Superior temporal gyrus (tissue), 1 donor: ENCODE data around the gene TMEM183A.

Experiments
- DNase-seq: peaks from one replicate; pipeline ENCODE4 v3.0.0-alpha.2; 2016; ENCODE audit errors: extremely low spot score

The TMEM183A gene

GRCh38 chr1:203069030-203069747, 62.0 kb downstream of the TMEM183A start:
- DNase-seq = peak; percentile 35

GRCh38 chr1:203072002-203072602, 64.9 kb downstream of the TMEM183A start:
- DNase-seq = peak; percentile 9

- no peak for DNase-seq
Observed at GRCh38 chr1:203072911-203073310, 65.7 kb downstream of the TMEM183A start.

DNA sequence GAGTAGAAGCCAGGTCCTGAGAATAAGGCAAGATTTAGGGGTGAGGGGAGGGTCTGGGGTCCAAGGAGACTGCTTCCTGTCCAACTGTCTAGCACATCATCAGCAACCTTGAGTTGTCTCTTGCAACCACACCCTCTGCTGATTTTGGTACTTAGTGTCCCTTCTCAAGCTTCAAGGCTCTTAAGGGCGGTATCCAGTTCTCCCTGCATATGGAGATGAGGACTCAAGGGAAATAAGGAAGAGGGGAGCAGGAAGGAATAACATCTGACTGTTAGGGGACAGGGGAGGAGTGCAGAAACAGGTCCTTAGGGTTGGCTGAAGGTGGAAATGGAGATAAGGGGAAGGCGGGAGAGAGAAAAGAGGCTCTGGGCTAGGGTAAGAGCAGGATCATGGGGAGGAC, 66.3 kb downstream of the TMEM183A start:
- no peak for DNase-seq
